Thoracic aorta (tissue), 2 donors: Measurements from ENCODE around the gene PCSK2. TPM values are rescaled to one million over a fixed set of nuclear protein-coding genes. Genes with fewer than 3 reads are reported as not detected.

ENCODE experiments used
- ATAC-seq: fragments of 150-250 bp; one replicate; pipeline ENCODE4 v1.8.0; 2017; ENCODE audit warnings: low read depth; ENCODE audit not compliant: insufficient number of reproducible peaks, low FRiP score
- DNase-seq: peaks from one replicate; pipeline ENCODE4 v3.0.0-alpha.2; 2020; ENCODE audit warnings: low spot score
- H3K27ac ChIP-seq, 2 donors: fragments of 200-600 bp; sonication (generic); 1 replicate in 1 of 2; 2 replicates in 1 of 2; pipeline ENCODE4 v1.5.1; 2016; ENCODE audit warnings: mild to moderate bottlenecking in 2 of 2, moderate library complexity in 2 of 2
- H3K27me3 ChIP-seq: fragments of 200-600 bp; sonication (generic); replicated peaks from 2 replicates; pipeline ENCODE4 v1.6.0; 2016; ENCODE audit warnings: mild to moderate bottlenecking; ENCODE audit not compliant: insufficient read depth
- H3K36me3 ChIP-seq: fragments of 200-600 bp; sonication (generic); one replicate; pipeline ENCODE4 v1.5.1; 2016
- H3K4me1 ChIP-seq, 2 donors: fragments of 200-600 bp; sonication (generic); 1 replicate in 1 of 2; 2 replicates in 1 of 2; pipeline versions ENCODE4 v1.5.1 to v1.6.0; 2016; ENCODE audit warnings: low read depth in 2 of 2, mild to moderate bottlenecking in 1 of 2; ENCODE audit not compliant: control insufficient read depth in 1 of 2
- H3K4me3 ChIP-seq: fragments of 200-600 bp; sonication (generic); 2 replicates; pipeline ENCODE4 v1.5.1; 2016; ENCODE audit warnings: mild to moderate bottlenecking
- H3K9me3 ChIP-seq: fragments of 200-600 bp; sonication (generic); 2 replicates; pipeline ENCODE4 v1.5.1; 2016
- CTCF ChIP-seq: fragments of 200-600 bp; sonication (generic); IDR thresholded peaks from one replicate; pipeline ENCODE4 v1.5.1; 2019; ENCODE audit warnings: antibody characterized with exemption
- total RNA-seq, 2 donors: library from RNA; depleted of rRNA; stranded (reverse); fragments of >200 nt; gene quantifications; one replicate each; pipeline versions ENCODE4 v1.1.0 to v1.2.3, GENCODE V29; 2016

PCSK2 gene
- total RNA-seq, 2 donors from 2014 or later: 1.2 to 16.2 TPM

DNA sequence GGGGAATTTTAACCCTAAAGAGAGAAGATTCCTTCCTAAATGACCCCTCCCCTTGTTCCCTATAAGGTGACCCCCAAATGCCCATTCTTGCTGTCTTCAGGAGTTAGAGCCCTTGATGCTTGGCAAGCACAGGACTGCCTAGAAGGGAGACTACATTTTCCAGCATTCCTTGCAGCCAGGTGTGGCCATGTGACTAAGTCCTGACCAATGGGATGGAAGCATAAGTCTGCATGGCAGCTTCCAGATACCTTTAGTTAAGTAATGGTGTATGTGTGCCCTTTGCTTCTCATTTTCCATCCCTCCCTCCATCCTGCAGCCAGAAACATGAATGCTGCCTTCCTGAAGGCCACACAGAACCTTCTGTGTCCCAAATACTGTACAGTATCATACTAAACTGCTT lies 298.8 kb downstream of the PCSK2 start:
- ATAC-seq (no peak), DNase-seq (no peak)
- H3K9me3 ChIP-seq: no peaks in the 10 kb centered on the region
- no peaks in the 10 kb centered on the region for H3K36me3 ChIP-seq
- H3K27me3 ChIP-seq: no peaks in the 10 kb centered on the region
- no peak overlapping the region for H3K4me3 ChIP-seq
- H3K4me1 ChIP-seq: peaks cover 0 to 5% of the 10 kb centered on the region in 2 donors
- no peak overlapping the region for H3K27ac ChIP-seq
- TF ChIP-seq CTCF: no peak

- H3K9me3 ChIP-seq: no peaks in the 10 kb centered on the region
- H3K36me3 ChIP-seq: no peaks in the 10 kb centered on the region
- DNase-seq (no peak), ATAC-seq (no peak)
- no peak overlapping the region for H3K4me3 ChIP-seq
- no peak for TF ChIP-seq CTCF
- H3K4me1 ChIP-seq: peaks cover 3 to 18% of the 10 kb centered on the region in 2 donors
- no peaks in the 10 kb centered on the region for H3K27me3 ChIP-seq
- no peak overlapping the region for H3K27ac ChIP-seq
Measured at GRCh38 chr20:17529586-17529985, 302.7 kb downstream of the PCSK2 start.

DNA sequence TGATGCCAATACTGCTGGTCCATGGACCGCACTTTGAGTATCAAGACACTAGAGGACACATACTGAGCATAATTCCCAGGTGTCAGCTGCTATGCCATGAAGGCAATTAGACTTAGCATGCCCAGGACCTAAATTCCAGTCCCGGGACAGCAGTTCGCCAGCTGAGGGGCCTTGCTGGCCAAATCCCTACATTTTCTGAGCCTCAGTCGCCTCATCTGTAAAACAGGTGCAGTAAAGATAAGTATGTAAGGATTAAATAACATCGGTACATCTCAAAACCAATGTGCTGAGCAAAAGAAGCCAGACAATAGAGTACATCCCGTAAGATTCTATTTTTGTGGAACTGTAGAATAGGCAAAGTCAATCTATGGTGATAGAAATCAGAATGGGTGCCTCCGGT lies 303.3 kb downstream of the PCSK2 start:
- peaks cover 3 to 18% of the 10 kb centered on the region in 2 donors for H3K4me1 ChIP-seq
- no peak for ATAC-seq
- no peaks in the 10 kb centered on the region for H3K36me3 ChIP-seq
- no peak for TF ChIP-seq CTCF
- H3K4me3 ChIP-seq: peak overlapping the region; percentile 89
- H3K27ac ChIP-seq: no peak overlapping the region
- no peaks in the 10 kb centered on the region for H3K27me3 ChIP-seq
- no peaks in the 10 kb centered on the region for H3K9me3 ChIP-seq
- DNase-seq: no peak

DNA sequence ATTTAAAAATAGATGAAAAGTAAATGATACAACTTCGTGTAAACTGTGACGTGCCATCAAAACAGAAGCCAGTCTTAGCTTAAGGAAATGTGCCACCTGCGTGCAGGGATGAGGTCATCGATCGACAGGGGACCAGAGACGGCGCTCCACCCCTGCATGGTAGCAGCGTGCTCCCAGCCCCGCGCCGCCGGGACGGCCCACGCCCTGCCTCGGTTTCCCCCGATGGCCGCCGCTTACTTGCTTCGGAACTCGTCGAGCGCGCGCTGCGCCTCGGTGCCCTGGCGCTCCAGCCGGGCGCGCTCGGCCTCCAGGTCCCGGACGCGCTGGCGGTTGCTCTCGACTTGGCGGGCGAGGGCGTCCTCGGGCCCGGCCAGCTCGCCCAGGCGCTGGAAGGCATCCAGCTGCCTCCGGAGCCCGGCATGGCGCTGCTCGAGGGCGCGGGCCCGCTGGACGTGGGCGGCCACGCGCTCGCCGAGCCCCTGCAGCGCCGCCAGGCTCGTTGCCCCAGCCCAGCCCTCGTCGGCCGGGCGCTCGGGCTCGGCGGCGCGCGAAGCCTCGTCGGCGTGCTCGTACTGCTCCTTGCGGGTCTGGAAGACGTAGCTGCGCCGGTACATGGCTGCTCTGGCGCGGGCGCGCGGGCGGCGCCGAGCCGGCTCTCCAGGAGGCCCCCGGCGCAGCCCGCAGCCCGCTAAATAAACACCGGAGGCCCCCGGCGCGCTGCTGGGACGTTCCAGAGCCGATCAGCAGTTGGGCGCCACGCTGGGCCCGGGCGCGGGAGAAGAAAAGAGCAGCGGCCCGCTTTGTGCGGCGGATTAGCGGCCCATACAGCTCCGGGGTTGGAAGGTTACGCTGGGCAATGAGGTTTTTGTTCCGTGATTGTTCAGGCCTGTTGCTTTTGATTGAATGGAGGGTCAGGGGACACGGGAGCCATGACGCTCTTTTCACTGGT lies 304.1 kb downstream of the PCSK2 start, which contains the start of gene BFSP1:
TSS of gene BFSP1 (minus strand) at position 664 of the 949 bp plus-strand sequence. CDS start at position 614, 50 bp downstream.
- DNase-seq: no peak
- Histone ChIP-seq H3K9me3 (no peaks in the 10 kb centered on the region), H3K27me3 (no peaks in the 10 kb centered on the region), H3K4me3 (peak within 1 kb of the TSS; percentile 89), H3K4me1 (peaks cover 3 to 18% of the 10 kb centered on the region in 2 donors), H3K36me3 (no peaks in the 10 kb centered on the region), H3K27ac (peak within 1 kb of the TSS; percentile 60 to 66)
- peak; percentile 59 for ATAC-seq
- no peak for TF ChIP-seq CTCF

DNA sequence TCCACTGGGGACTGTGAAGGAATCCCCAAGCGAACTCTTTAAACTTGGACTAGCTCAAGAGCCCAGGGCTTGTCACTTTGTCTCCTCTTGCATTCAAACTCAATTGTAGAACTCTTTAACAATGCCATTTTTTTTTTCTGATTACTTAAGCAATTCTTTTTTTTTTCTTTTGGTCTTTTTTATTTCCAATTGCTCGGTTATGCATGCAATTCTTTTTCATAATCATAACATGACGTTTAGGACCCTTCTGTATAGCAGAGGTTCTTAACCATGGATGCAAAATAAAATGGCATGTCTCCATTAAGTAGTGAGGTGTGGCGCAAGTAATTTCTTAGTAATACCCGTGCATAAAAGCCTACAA lies 304.8 kb downstream of the PCSK2 start:
- Histone ChIP-seq H3K9me3 (no peaks in the 10 kb centered on the region), H3K4me3 (peak overlapping the region; percentile 89), H3K27me3 (no peaks in the 10 kb centered on the region), H3K36me3 (no peaks in the 10 kb centered on the region), H3K4me1 (peaks cover 3 to 18% of the 10 kb centered on the region in 2 donors), H3K27ac (peak overlapping the region; percentile 60 to 66)
- no peak for TF ChIP-seq CTCF
- ATAC-seq (no peak), DNase-seq (no peak)
